GM23338 (cell line): ENCODE data around the gene C1QTNF1.

ENCODE experiments used
- CREB1 ChIP-seq: fragments of 250-450 bp; sonication (Bioruptor Pico); IDR thresholded peaks from 2 replicates; pipeline ENCODE4 v1.5.0; 2020; ENCODE audit warnings: low read depth, mild to moderate bottlenecking, moderate library complexity
- CTCF ChIP-seq, 2 experiments: fragments of 200-600 bp in 1 of 2; sonication (generic) in 1 of 2; conservative IDR thresholded peaks; 2 replicates each; pipeline versions ENCODE4 v1.5.1 to v1.6.1; 2016 to 2017; ENCODE audit warnings: antibody characterized with exemption in 2 of 2, low read depth in 2 of 2, mild to moderate bottlenecking in 2 of 2, moderate library complexity in 1 of 2
- ETS1 ChIP-seq: IDR thresholded peaks from 2 replicates; pipeline ENCODE4 v1.6.1; 2016; ENCODE audit warnings: antibody characterized with exemption
- EZH2 ChIP-seq: fragments of 200-600 bp; sonication (generic); IDR thresholded peaks from one replicate; pipeline ENCODE4 v1.8.0; 2017; ENCODE audit warnings: antibody characterized with exemption, mild to moderate bottlenecking, low read depth; ENCODE audit not compliant: unreplicated experiment
- EZH2phosphoT487 ChIP-seq: fragments of 200-600 bp; sonication (generic); IDR thresholded peaks from one replicate; pipeline ENCODE4 v1.8.1; 2018; ENCODE audit warnings: antibody characterized with exemption; ENCODE audit not compliant: unreplicated experiment
- JUNB ChIP-seq: IDR thresholded peaks from one replicate; pipeline ENCODE4 v1.6.1; 2016; ENCODE audit warnings: antibody characterized with exemption; ENCODE audit not compliant: unreplicated experiment
- NANOG ChIP-seq: IDR thresholded peaks from 2 replicates; pipeline ENCODE4 v1.6.1; 2016; ENCODE audit warnings: antibody characterized with exemption, borderline replicate concordance
- POLR2AphosphoS5 ChIP-seq: IDR thresholded peaks from 2 replicates; pipeline ENCODE4 v1.6.1; 2016; ENCODE audit warnings: antibody characterized with exemption, low read depth
- REST ChIP-seq: IDR thresholded peaks from one replicate; pipeline ENCODE4 v1.6.1; 2018; ENCODE audit warnings: antibody characterized with exemption; ENCODE audit not compliant: unreplicated experiment
- STAT1 ChIP-seq: IDR thresholded peaks from one replicate; pipeline ENCODE4 v1.6.1; 2016; ENCODE audit warnings: antibody characterized with exemption; ENCODE audit not compliant: unreplicated experiment
- ZNF114 ChIP-seq: fragments of 250-450 bp; sonication (Bioruptor Pico); IDR thresholded peaks from 2 replicates; pipeline ENCODE4 v1.5.0; 2020; ENCODE audit warnings: mild to moderate bottlenecking, moderate library complexity
- ZNF462 ChIP-seq: fragments of 250-450 bp; sonication (Bioruptor Pico); IDR thresholded peaks from 2 replicates; pipeline ENCODE4 v1.5.0; 2020; ENCODE audit warnings: mild to moderate bottlenecking, moderate library complexity

- TF ChIP-seq CTCF (conservative IDR thresholded peaks at IDR 0.05; ENCODE audit: low read depth in 2 of 2), result no peak
- no peak for TF ChIP-seq ZNF114 (CRISPR knock-in tag)
- no peak for TF ChIP-seq REST
- TF ChIP-seq EZH2, result no peak
- no peak for TF ChIP-seq STAT1
- no peak for TF ChIP-seq POLR2AphosphoS5
- TF ChIP-seq NANOG, result no peak
- no peak for TF ChIP-seq EZH2phosphoT487
- no peak for TF ChIP-seq CREB1 (CRISPR knock-in tag)
- no peak for TF ChIP-seq ZNF462 (CRISPR knock-in tag)
- TF ChIP-seq JUNB, result no peak
- TF ChIP-seq ETS1, result no peak
Measured at GRCh38 chr17:79078476-79079190, 54.7 kb downstream of the C1QTNF1 start.
